Osteocyte (in vitro differentiated cells): ENCODE data around the gene SUN1. TPM values are rescaled to one million over a fixed set of nuclear protein-coding genes. Genes with fewer than 3 reads are reported as not detected.
"Not testable (repeated sequence)": the region's sequence is repeated elsewhere in the genome, so short reads cannot be mapped to it uniquely, and the experiment has no call there.

Experiments
- DNase-seq: peaks from one replicate; pipeline ENCODE4 v3.0.0; 2021; ENCODE audit warnings: mixed read lengths; ENCODE audit not compliant: unreplicated experiment; ENCODE audit errors: extremely low spot score
- H3K27ac Mint-ChIP-seq: one replicate; pipeline ENCODE4 v1.8.0; 2021; ENCODE audit warnings: mild to moderate bottlenecking, mixed read lengths; ENCODE audit not compliant: unreplicated experiment
- H3K27me3 Mint-ChIP-seq: one replicate; pipeline ENCODE4 v1.8.0; 2021; ENCODE audit warnings: mixed read lengths; ENCODE audit not compliant: unreplicated experiment
- H3K36me3 Mint-ChIP-seq: one replicate; pipeline ENCODE4 v1.8.0; 2021; ENCODE audit warnings: mixed read lengths; ENCODE audit not compliant: unreplicated experiment
- H3K4me1 Mint-ChIP-seq: one replicate; pipeline ENCODE4 v1.8.0; 2021; ENCODE audit warnings: mixed read lengths; ENCODE audit not compliant: unreplicated experiment
- H3K4me3 Mint-ChIP-seq: one replicate; pipeline ENCODE4 v1.8.0; 2021; ENCODE audit warnings: mild to moderate bottlenecking, moderate library complexity, mixed read lengths; ENCODE audit not compliant: unreplicated experiment
- H3K9me3 Mint-ChIP-seq: one replicate; pipeline ENCODE4 v1.8.0; 2021; ENCODE audit warnings: mixed read lengths; ENCODE audit not compliant: unreplicated experiment
- total RNA-seq: library from RNA; stranded (reverse); gene quantifications from 2 replicates; pipeline ENCODE4 v1.2.1, GENCODE V29; 2021
- TF ChIP-seq, protein P1 (sequence below): fragments of 200-600 bp; sonication (generic); IDR thresholded peaks from 2 replicates; pipeline ENCODE4 v1.5.0; 2021; ENCODE audit warnings: antibody characterized with exemption, mild to moderate bottlenecking, moderate library complexity

SUN1 gene
- total RNA-seq, 1 donor from 2014 or later, result 212 TPM

DNA sequence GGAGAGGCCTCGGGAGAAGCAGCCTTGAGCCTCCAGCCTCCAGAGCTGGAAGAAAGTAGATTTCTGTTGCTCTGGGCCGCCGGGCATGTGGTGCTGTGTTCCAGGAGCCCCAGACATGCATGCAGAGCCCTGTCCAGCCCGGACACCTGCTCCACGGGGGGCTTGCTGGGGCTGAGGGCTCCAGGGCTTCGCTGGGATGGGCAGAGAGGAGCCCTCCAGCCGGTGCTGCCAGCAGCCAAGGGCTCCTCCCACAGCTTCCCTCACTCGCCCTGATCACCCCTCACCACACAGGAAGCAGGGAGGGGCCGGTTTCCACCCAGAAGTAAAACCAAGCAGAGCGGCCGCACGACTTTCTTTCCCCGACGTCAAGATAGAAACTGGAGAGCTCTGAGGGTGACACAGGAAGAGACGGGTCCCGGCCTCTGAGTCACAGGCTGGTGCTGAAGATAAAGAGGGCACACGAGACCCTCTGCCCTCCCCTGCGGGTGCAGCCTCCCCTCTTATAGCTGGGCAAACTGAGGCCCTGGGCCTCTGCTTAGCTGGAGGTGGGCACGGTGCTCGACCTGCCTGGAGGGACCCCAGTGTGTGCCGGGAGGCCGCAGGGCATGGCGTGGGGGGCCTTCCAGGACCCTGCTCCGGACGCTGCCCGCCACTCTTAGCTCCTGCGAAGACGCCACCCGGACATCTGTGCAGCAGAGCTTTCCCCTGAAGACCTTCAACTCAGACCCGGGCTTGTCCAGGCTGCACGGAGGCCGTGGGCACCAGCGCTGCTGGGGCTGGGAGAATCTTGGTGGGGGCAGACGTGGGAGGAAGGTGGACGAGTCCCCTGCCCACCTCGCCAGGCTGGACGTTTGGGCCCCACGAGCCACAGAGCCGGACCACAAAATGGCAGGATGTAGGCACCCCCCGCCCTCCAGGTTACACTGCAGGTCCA, 91.1 kb downstream of the SUN1 start:
- no peaks in the 10 kb centered on the region for H3K9me3 Mint-ChIP-seq
- H3K27ac Mint-ChIP-seq, result no peak overlapping the region
- no peak for DNase-seq
- peaks cover 11% of the 10 kb centered on the region for H3K4me1 Mint-ChIP-seq
- TF ChIP-seq, protein P1, sequence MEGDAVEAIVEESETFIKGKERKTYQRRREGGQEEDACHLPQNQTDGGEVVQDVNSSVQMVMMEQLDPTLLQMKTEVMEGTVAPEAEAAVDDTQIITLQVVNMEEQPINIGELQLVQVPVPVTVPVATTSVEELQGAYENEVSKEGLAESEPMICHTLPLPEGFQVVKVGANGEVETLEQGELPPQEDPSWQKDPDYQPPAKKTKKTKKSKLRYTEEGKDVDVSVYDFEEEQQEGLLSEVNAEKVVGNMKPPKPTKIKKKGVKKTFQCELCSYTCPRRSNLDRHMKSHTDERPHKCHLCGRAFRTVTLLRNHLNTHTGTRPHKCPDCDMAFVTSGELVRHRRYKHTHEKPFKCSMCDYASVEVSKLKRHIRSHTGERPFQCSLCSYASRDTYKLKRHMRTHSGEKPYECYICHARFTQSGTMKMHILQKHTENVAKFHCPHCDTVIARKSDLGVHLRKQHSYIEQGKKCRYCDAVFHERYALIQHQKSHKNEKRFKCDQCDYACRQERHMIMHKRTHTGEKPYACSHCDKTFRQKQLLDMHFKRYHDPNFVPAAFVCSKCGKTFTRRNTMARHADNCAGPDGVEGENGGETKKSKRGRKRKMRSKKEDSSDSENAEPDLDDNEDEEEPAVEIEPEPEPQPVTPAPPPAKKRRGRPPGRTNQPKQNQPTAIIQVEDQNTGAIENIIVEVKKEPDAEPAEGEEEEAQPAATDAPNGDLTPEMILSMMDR, result no peak
- H3K4me3 Mint-ChIP-seq, result peak overlapping the region; percentile 26
- H3K36me3 Mint-ChIP-seq, result no peaks in the 10 kb centered on the region
- H3K27me3 Mint-ChIP-seq, result no peaks in the 10 kb centered on the region

DNA sequence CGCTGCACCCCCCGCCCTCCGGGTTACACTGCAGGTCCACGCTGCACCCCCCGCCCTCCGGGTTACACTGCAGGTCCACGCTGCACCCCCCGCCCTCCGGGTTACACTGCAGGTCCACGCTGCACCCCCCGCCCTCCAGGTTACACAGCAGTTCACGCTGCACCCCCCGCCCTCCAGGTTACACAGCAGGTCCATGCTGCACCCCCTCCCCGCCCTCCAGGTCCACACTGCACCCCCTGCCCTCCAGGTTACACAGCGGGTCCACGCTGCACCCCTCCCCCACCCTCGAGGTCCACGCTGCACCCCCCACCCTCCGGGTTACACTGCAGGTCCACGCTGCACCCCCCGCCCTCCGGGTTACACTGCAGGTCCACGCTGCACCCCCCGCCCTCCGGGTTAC, 91.8 kb downstream of the SUN1 start:
- DNase-seq, result peak; percentile 69
- not testable (repeated sequence) for H3K4me3 Mint-ChIP-seq, H3K27me3 Mint-ChIP-seq, H3K27ac Mint-ChIP-seq, H3K9me3 Mint-ChIP-seq, H3K36me3 Mint-ChIP-seq
- peaks cover 11% of the 10 kb centered on the region for H3K4me1 Mint-ChIP-seq

Other genes with a start within 250 kb of the SUN1 start
- gene DNAAF5, start 105.8 kb upstream of the SUN1 start, total RNA-seq, result 28.1 and 36.9 TPM in 2 replicates
- gene PRKAR1B, start 105.2 kb upstream of the SUN1 start, total RNA-seq, result 10.9 and 12.0 TPM in 2 replicates
- 33.7 and 36.4 TPM in 2 replicates for gene GET4, start 44.1 kb downstream of the SUN1 start, total RNA-seq
- 5.8 and 7.0 TPM in 2 replicates for gene ADAP1, start 122.2 kb downstream of the SUN1 start, total RNA-seq
- gene COX19, start 143.1 kb downstream of the SUN1 start, total RNA-seq, result 11.2 and 11.4 TPM in 2 replicates
- gene CYP2W1, start 150.7 kb downstream of the SUN1 start, total RNA-seq, result not detected in 2 replicates
- 1.9 and 2.8 TPM in 2 replicates for gene GPR146, start 212.1 kb downstream of the SUN1 start, total RNA-seq